VCaP (cell line): ENCODE data around the gene RETREG1.

ENCODE experiments used
- H3K27ac ChIP-seq: fragments of 450-650 bp; 2 replicates; pipeline ENCODE4 v1.5.1; 2017
- TF ChIP-seq, protein P1 (sequence below): fragments of 450-650 bp; conservative IDR thresholded peaks from 2 replicates; pipeline ENCODE4 v1.5.1; 2017; ENCODE audit warnings: mild to moderate bottlenecking, moderate library complexity

RETREG1 gene

DNA sequence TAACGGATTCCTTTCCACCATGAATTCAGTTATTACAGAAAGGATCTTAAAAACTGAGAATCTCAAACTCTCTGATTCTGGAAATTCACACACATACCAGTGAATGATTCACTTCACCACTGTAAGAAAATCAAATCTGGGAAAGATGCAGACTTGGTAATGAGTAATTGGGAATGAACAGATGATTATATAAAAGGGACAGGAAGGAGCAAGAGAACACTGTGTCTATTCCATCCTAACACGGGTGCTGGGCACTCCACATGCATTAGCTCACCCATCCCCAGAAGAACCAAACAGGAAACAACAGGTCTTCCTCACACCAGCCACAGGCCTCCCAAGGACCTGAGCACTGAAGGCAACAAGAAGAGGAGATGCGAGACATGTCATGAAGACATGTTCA is 76.4 kb downstream of the RETREG1 start:
- peak overlapping the region; percentile 97; the same call in 1 of the 2 replicates for H3K27ac ChIP-seq
- TF ChIP-seq, protein P1, sequence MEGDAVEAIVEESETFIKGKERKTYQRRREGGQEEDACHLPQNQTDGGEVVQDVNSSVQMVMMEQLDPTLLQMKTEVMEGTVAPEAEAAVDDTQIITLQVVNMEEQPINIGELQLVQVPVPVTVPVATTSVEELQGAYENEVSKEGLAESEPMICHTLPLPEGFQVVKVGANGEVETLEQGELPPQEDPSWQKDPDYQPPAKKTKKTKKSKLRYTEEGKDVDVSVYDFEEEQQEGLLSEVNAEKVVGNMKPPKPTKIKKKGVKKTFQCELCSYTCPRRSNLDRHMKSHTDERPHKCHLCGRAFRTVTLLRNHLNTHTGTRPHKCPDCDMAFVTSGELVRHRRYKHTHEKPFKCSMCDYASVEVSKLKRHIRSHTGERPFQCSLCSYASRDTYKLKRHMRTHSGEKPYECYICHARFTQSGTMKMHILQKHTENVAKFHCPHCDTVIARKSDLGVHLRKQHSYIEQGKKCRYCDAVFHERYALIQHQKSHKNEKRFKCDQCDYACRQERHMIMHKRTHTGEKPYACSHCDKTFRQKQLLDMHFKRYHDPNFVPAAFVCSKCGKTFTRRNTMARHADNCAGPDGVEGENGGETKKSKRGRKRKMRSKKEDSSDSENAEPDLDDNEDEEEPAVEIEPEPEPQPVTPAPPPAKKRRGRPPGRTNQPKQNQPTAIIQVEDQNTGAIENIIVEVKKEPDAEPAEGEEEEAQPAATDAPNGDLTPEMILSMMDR = no peak

DNA sequence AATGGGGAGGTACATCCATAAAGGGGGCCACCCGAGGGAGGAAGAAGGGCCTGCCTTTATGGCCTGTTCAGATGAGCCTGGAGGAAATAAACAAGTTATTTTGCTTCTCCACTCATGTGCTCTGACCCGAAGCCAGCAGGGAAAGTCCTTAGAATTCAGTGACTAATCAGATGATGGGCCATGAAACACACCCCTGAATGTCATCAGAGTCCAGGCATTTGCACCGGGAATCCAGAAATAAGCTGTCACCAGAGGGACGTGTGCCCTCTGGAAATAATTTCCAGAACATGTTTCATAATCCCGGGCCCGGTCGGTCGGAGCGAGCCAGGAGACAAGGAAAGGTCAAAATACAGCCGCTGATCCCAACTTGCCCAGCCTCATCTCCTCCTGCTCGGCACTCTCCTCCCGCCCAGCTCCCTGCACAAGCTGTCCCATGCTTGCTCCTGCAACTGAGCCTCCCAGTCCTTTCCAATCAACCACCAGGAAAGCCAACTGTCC is 77.6 kb downstream of the RETREG1 start:
- TF ChIP-seq, protein P1 = no peak
- H3K27ac ChIP-seq = no peak overlapping the region; the same call in 1 of the 2 replicates

DNA sequence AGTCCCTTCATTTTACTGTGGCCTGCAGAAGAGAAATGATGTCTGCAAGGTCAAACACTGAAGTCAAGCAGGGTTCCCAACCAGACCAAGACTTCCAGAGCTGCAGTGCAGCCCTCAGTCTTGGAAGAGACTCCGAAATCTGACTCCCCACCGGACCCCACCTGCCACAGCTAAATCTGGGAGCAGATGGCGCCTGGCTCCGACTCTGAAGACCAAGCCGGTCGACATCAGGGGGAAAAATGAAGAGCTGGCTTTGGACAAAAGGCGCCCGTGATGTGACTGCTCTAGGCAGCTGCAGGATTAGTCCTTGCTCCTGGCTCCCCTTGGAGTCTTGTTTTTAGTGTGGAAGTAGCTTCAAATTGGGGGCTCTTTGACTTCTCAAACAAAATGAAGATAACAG is 78.8 kb downstream of the RETREG1 start:
- TF ChIP-seq, protein P1 = no peak
- H3K27ac ChIP-seq = no peak overlapping the region

DNA sequence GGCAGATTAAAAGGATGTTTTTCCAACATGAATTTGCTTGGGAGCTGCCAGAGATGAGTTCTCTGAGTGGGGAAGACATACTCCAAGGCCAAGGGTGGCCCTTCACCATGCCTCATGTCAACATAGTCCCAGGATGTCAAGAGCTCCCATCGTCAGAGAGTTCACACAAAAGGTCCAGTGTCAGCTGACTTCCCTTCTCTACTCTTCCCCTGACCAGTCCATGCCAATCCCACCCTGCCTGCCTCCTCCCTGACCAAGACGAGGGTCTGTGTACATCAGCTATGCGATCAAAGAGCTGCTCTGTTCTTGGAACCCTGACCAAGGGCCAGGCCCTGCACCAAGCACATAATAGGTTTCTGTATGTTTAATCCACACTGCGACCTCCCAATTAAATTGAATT is 80.0 kb downstream of the RETREG1 start:
- H3K27ac ChIP-seq = no peak overlapping the region
- TF ChIP-seq, protein P1 = no peak

DNA sequence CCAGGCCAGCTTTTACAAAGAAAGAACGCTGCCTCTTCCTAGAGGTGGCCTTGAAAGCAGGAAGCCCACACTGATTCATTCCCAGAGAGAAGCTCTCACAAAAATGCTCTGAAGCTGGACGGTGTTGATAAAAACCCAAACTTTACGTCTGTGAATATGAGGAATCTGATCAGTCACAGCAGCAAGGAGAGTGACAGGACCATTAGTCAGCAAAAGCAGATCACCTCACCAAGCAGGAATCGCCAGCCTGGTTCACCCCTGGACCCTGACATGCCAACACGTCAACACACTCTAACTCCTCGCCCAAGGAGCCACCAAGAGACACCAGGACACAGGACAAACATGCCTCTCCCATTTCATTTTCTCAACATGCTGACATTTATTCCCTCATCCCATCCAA is 80.6 kb downstream of the RETREG1 start:
- TF ChIP-seq, protein P1 = no peak
- no peak overlapping the region for H3K27ac ChIP-seq

DNA sequence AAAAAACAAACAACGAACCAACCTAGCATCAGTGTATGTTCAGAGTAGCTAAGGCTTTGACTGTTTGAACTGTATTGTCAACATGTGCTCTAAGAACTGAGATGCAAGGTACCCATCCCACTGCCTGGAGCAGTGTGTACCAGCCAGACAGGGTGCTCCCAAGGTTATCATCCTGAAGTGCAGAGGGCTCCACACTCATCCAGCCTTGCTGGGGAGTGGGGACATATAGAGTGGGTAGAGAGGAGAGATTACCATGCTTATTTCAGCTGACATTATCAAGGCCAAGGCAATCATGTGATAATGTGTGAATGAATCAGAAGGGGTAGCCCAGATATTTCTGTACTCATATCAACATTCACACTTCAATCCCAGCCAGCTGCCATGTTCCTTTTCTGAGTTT is 82.5 kb downstream of the RETREG1 start:
- no peak overlapping the region for H3K27ac ChIP-seq
- TF ChIP-seq, protein P1 = no peak

DNA sequence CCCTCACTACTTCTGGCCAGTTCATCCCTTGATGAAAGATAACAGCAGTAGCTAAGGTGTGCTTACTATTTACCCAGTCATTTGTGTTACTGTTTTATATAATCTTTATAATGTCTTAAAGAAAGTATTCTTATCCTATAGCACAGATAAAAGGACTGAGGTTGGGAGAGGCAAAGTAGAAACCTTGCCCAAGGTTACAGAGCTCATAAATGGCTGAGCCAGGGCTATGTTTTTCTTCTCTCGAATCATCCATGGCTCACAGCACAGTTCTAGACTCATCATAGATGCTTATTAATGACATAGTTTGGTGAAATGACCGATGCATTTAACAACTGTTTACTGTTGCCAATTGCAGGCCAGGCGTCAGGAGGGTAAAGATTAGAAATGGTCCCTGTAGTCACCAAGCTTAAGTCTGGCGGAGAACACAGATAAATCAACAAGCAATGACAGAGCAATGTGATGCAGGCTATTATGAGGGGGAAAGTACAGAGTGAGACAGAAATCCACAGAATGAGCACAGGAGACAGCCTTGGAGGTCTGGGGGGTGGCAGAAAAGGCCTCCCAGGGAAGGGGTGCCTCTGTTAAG is 85.6 kb downstream of the RETREG1 start:
- TF ChIP-seq, protein P1 = no peak
- H3K27ac ChIP-seq = peak overlapping the region; percentile 57
